HEK293 (cell line): ENCODE measurements around the gene PIEZO1.
A peak's percentile ranks its signal among the peaks of the same experiment; 100 is the strongest.

Experiments used
- CTCF ChIA-PET: fragments of 350-600 bp; formaldehyde crosslinking; extraction: SDS; loops from one replicate; lab custom pipeline; 2021; ENCODE audit warnings: antibody characterized with exemption; lab: Yijun Ruan, JAX
- POLR2A ChIA-PET: fragments of 300-600 bp; formaldehyde crosslinking; extraction: SDS; loops from one replicate; lab custom pipeline; 2020; ENCODE audit warnings: antibody characterized with exemption, inconsistent platforms; lab: Yijun Ruan, JAX
- H3K27ac ChIP-seq: fragments of 200-500 bp; sonication (Bioruptor generic); 2 replicates; pipeline ENCODE4 v1.5.1; 2014; ENCODE audit warnings: low read depth, low read length, control low read depth, inconsistent platforms; ENCODE audit errors: extremely low read depth
- H3K36me3 ChIP-seq, 2 experiments: fragments of 200-500 bp in 1 of 2; sonication (Bioruptor generic) in 1 of 2; 1 replicate in 1 of 2; 2 replicates in 1 of 2; pipeline ENCODE4 v1.5.1; 2014 to 2017; ENCODE audit warnings: inconsistent platforms in 2 of 2, low read length in 2 of 2; ENCODE audit not compliant: control insufficient read depth in 2 of 2, insufficient read depth in 1 of 2
- H3K4me1 ChIP-seq: fragments of 200-500 bp; sonication (Bioruptor generic); 2 replicates; pipeline ENCODE4 v1.5.1; 2014; ENCODE audit warnings: mild to moderate bottlenecking, low read length, inconsistent platforms; ENCODE audit not compliant: control insufficient read depth, insufficient read depth
- H3K4me3 ChIP-seq: 2 replicates; pipeline ENCODE4 v1.5.1; 2011; ENCODE audit warnings: low read depth, mild to moderate bottlenecking, control low read depth, low read length, moderate library complexity
- H3K9me3 ChIP-seq: fragments of 200-500 bp; sonication (Bioruptor generic); 2 replicates; pipeline ENCODE4 v1.5.1; 2014; ENCODE audit warnings: low read depth, low read length, inconsistent platforms; ENCODE audit not compliant: control insufficient read depth, insufficient read depth
- BCL11A ChIP-seq: fragments of 450-650 bp; formaldehyde crosslinking; IDR thresholded peaks from 2 replicates; pipeline ENCODE4 v1.5.1; 2016; ENCODE audit warnings: low read depth, missing biosample characterization, missing genetic modification characterization
- HOXD13 ChIP-seq: sonication (generic); formaldehyde crosslinking; IDR thresholded peaks from 2 replicates; pipeline ENCODE4 v1.8.0; 2022; ENCODE audit warnings: missing genetic modification reagents, borderline replicate concordance
- IKZF3 ChIP-seq: fragments of 450-650 bp; IDR thresholded peaks from 2 replicates; pipeline ENCODE4 v1.5.0; 2018; ENCODE audit warnings: missing biosample characterization, mild to moderate bottlenecking, missing genetic modification characterization, moderate library complexity
- MZF1 ChIP-seq: fragments of 450-650 bp; formaldehyde crosslinking; IDR thresholded peaks from 2 replicates; pipeline ENCODE4 v1.5.1; 2017; ENCODE audit warnings: missing biosample characterization, missing genetic modification characterization, borderline replicate concordance
- OVOL3 ChIP-seq: fragments of 450-650 bp; formaldehyde crosslinking; IDR thresholded peaks from 2 replicates; pipeline ENCODE4 v1.5.1; 2016; ENCODE audit warnings: missing biosample characterization, missing genetic modification characterization
- SETDB1 ChIP-seq: IDR thresholded peaks from one replicate; pipeline ENCODE4 v1.6.1; 2017; ENCODE audit warnings: mild to moderate bottlenecking, low read length, moderate library complexity, mixed read lengths; ENCODE audit not compliant: insufficient read length
- ZFP37 ChIP-seq: fragments of 450-650 bp; formaldehyde crosslinking; IDR thresholded peaks from 2 replicates; pipeline ENCODE4 v1.5.1; 2016; ENCODE audit warnings: missing biosample characterization, missing genetic modification characterization
- ZNF121 ChIP-seq: fragments of 450-650 bp; formaldehyde crosslinking; IDR thresholded peaks from 2 replicates; pipeline ENCODE4 v1.5.1; 2016; ENCODE audit warnings: missing biosample characterization, missing genetic modification characterization
- ZNF175 ChIP-seq: fragments of 450-650 bp; formaldehyde crosslinking; IDR thresholded peaks from 2 replicates; pipeline ENCODE4 v1.5.1; 2016; ENCODE audit warnings: missing biosample characterization, missing genetic modification characterization
- ZNF184 ChIP-seq: fragments of 450-650 bp; IDR thresholded peaks from 2 replicates; pipeline ENCODE4 v1.5.1; 2018; ENCODE audit warnings: missing biosample characterization, mild to moderate bottlenecking, missing genetic modification characterization
- ZNF2 ChIP-seq: fragments of 450-650 bp; formaldehyde crosslinking; IDR thresholded peaks from 2 replicates; pipeline ENCODE4 v1.5.1; 2016; ENCODE audit warnings: missing biosample characterization, missing genetic modification characterization
- ZNF214 ChIP-seq: fragments of 450-650 bp; formaldehyde crosslinking; IDR thresholded peaks from 2 replicates; pipeline ENCODE4 v1.5.1; 2017; ENCODE audit warnings: missing biosample characterization, mild to moderate bottlenecking, missing genetic modification characterization, borderline replicate concordance
- ZNF248 ChIP-seq: fragments of 450-650 bp; formaldehyde crosslinking; IDR thresholded peaks from 2 replicates; pipeline ENCODE4 v1.5.1; 2017; ENCODE audit warnings: missing biosample characterization, missing genetic modification characterization
- ZNF341 ChIP-seq: fragments of 450-650 bp; formaldehyde crosslinking; IDR thresholded peaks from 2 replicates; pipeline ENCODE4; 2016; ENCODE audit warnings: low read depth, missing biosample characterization, missing genetic modification characterization
- ZNF37A ChIP-seq: fragments of 450-650 bp; IDR thresholded peaks from 2 replicates; pipeline ENCODE4 v1.5.1; 2018; ENCODE audit warnings: missing biosample characterization, missing genetic modification characterization
- ZNF623 ChIP-seq: fragments of 450-650 bp; formaldehyde crosslinking; IDR thresholded peaks from 2 replicates; pipeline ENCODE4 v1.5.1; 2016; ENCODE audit warnings: missing biosample characterization, missing genetic modification characterization
- ZNF654 ChIP-seq: fragments of 450-650 bp; formaldehyde crosslinking; IDR thresholded peaks from 2 replicates; pipeline ENCODE4 v1.5.1; 2016; ENCODE audit warnings: low read depth, missing biosample characterization, missing genetic modification characterization
- ZNF664 ChIP-seq: fragments of 450-650 bp; formaldehyde crosslinking; IDR thresholded peaks from 2 replicates; pipeline ENCODE4 v1.5.1; 2016; ENCODE audit warnings: missing biosample characterization, missing genetic modification characterization
- ZNF707 ChIP-seq: fragments of 450-650 bp; formaldehyde crosslinking; IDR thresholded peaks from 2 replicates; pipeline ENCODE4 v1.5.1; 2016; ENCODE audit warnings: missing biosample characterization, missing genetic modification characterization
- ZSCAN16 ChIP-seq: fragments of 450-650 bp; formaldehyde crosslinking; IDR thresholded peaks from 2 replicates; pipeline ENCODE4 v1.5.1; 2016; ENCODE audit warnings: missing biosample characterization, missing genetic modification characterization
- ZXDB ChIP-seq: fragments of 450-650 bp; formaldehyde crosslinking; IDR thresholded peaks from 2 replicates; pipeline ENCODE4 v1.5.1; 2016; ENCODE audit warnings: missing biosample characterization, missing genetic modification characterization
- TF ChIP-seq, protein P1 (sequence below): fragments of 450-650 bp; formaldehyde crosslinking; IDR thresholded peaks from 2 replicates; pipeline ENCODE4 v1.5.1; 2016; ENCODE audit warnings: missing biosample characterization, missing genetic modification characterization
- TF ChIP-seq, protein P2 (sequence below): fragments of 450-650 bp; formaldehyde crosslinking; IDR thresholded peaks from 2 replicates; pipeline ENCODE4 v1.5.1; 2016; ENCODE audit warnings: missing biosample characterization, missing genetic modification characterization
- TF ChIP-seq, protein P3 (sequence below): fragments of 450-650 bp; formaldehyde crosslinking; IDR thresholded peaks from 2 replicates; pipeline ENCODE4 v1.5.1; 2016; ENCODE audit warnings: missing biosample characterization, missing genetic modification characterization
- TF ChIP-seq, protein P4 (sequence below): fragments of 450-650 bp; formaldehyde crosslinking; IDR thresholded peaks from 2 replicates; pipeline ENCODE4 v1.5.1; 2016; ENCODE audit warnings: missing biosample characterization, missing genetic modification characterization

PIEZO1 gene

DNA sequence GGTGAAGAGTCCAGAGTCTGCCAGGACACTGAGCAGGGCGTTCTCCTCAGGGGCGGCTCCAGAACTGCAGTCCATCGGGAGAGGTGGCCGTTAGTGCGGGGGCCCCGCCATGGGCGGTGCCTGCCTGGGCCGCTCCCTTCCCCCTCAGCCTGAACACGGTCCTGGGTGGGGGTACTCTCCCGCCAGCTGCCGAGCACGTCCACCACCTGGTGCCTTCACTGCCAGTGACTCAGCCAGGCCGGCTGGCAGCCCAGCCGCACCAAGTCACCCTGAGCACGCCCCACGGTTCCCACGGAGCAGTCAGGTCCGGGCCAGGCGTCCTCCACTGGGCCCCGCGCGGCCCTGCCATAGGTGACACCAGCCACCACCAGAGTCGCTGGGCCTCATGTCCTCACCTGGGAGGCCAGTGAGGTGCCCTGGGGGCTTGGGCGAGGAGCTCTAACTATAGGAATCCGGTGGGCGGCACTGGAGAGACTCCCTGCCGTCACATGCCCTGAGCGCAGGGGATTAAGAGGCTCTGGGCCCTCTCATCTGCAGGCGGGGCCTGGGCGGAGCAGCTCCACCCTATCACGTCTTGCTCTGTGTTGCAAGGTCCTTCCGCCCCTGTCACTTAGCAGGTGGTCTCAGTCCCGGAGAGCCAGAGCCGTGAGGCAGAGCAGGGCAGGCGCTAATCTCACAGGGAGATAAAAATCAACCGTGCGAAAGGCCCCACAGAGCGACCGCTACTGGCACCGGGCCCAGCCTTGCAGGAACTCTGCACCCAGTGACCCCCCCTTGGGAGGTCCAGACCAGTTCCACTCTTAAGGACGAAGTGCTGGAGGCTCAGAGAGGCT is 14.3 kb downstream of the PIEZO1 start (continued):
- no peak for TF ChIP-seq ZNF707 (tag by site-specific recombination)
- no peak for TF ChIP-seq ZNF248 (tag by site-specific recombination)
- TF ChIP-seq, protein P1, sequence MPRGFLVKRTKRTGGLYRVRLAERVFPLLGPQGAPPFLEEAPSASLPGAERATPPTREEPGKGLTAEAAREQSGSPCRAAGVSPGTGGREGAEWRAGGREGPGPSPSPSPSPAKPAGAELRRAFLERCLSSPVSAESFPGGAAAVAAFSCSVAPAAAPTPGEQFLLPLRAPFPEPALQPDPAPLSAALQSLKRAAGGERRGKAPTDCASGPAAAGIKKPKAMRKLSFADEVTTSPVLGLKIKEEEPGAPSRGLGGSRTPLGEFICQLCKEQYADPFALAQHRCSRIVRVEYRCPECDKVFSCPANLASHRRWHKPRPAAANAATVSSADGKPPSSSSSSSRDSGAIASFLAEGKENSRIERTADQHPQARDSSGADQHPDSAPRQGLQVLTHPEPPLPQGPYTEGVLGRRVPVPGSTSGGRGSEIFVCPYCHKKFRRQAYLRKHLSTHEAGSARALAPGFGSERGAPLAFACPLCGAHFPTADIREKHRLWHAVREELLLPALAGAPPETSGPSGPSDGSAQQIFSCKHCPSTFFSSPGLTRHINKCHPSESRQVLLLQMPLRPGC, result peak; percentile 71; the same call in 1 of the 2 replicates
- no peak for TF ChIP-seq OVOL3 (tag by site-specific recombination)
- no peak for TF ChIP-seq HOXD13 (CRISPR knock-in tag)
- no peak for TF ChIP-seq ZNF214 (tag by site-specific recombination)
- peak; percentile 64 for TF ChIP-seq IKZF3
- no peak for TF ChIP-seq ZSCAN16 (tag by site-specific recombination)
- no peak for TF ChIP-seq ZNF623
- TF ChIP-seq, protein P2, sequence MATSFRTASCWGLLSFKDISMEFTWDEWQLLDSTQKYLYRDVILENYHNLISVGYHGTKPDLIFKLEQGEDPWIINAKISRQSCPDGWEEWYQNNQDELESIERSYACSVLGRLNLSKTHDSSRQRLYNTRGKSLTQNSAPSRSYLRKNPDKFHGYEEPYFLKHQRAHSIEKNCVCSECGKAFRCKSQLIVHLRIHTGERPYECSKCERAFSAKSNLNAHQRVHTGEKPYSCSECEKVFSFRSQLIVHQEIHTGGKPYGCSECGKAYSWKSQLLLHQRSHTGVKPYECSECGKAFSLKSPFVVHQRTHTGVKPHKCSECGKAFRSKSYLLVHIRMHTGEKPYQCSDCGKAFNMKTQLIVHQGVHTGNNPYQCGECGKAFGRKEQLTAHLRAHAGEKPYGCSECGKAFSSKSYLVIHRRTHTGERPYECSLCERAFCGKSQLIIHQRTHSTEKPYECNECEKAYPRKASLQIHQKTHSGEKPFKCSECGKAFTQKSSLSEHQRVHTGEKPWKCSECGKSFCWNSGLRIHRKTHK, result no peak
- no peak for TF ChIP-seq ZNF121 (tag by site-specific recombination)
- TF ChIP-seq, protein P3, sequence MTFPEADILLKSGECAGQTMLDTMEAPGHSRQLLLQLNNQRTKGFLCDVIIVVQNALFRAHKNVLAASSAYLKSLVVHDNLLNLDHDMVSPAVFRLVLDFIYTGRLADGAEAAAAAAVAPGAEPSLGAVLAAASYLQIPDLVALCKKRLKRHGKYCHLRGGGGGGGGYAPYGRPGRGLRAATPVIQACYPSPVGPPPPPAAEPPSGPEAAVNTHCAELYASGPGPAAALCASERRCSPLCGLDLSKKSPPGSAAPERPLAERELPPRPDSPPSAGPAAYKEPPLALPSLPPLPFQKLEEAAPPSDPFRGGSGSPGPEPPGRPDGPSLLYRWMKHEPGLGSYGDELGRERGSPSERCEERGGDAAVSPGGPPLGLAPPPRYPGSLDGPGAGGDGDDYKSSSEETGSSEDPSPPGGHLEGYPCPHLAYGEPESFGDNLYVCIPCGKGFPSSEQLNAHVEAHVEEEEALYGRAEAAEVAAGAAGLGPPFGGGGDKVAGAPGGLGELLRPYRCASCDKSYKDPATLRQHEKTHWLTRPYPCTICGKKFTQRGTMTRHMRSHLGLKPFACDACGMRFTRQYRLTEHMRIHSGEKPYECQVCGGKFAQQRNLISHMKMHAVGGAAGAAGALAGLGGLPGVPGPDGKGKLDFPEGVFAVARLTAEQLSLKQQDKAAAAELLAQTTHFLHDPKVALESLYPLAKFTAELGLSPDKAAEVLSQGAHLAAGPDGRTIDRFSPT (tag by site-specific recombination), result no peak; the same call in 1 of the 2 replicates
- TF ChIP-seq ZNF37A (tag by site-specific recombination), result no peak
- TF ChIP-seq MZF1 (tag by site-specific recombination), result no peak
- TF ChIP-seq ZNF664, result no peak

DNA sequence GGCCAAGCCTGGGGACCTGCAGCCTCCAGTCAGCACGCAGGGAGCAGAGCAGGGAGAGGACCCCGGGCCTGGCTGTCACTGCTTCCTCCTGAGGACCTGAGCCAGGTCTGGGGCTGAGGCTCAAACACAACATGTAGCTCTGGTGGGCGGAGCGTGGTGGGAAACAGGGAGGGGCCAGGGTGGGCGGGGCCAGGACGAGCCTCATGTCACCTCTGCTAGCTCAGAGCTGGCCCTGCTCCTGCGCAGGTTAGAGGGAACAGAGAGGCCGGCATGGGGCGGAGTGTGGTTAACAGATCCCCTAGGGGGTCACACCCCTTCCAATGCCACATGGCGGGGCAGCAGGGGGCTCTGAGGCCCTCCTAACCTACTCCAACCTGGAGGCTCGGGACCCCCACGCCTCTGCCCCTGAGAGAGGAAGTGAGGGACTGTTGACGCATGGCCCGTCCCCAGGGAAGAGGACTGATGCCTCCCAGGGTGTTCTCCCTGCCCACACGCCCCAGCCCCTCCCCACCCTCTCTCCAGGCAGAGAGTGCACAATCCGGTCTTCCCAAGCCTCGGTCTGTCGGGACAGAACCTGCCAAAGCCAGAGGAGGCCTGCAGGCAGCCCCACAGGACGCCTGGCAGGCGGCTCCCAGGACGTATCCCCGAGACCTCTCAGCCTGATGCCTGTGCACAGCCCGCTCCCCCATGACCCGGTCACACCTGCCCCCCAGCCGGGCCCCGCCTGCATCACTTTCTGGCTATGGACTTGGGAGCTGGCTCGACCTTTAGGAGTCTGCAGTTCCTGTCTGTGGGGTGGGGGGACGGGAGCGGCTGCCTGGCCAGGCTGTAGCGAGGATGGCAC is 15.2 kb downstream of the PIEZO1 start:
- Histone ChIP-seq H3K36me3 (no peaks in the 10 kb centered on the region), H3K9me3 (no peaks in the 10 kb centered on the region), H3K27ac (peak overlapping the region; percentile 80), H3K4me1 (peaks cover 36% of the 10 kb centered on the region), H3K4me3 (no peak overlapping the region; the same call in 1 of the 2 replicates)
- POLR2A ChIA-PET, result interaction anchor here (0.7 to 6.8 kb wide), 11 partner anchors 11 to 42 kb away, joined by 3 to 97 read pairs (median 5); partner anchors contain the start of genes APRT, CDT1 and PIEZO1
- CTCF ChIA-PET, result interaction anchor here (1.4 to 9.2 kb wide), 3 partner anchors 27 to 33 kb away, joined by 5 to 58 read pairs (median 6); no protein-coding TSS in a partner anchor
- TF ChIP-seq ZNF341 (tag by site-specific recombination) (no peak), ZNF248 (tag by site-specific recombination) (no peak), ZNF175 (tag by site-specific recombination) (no peak), ZXDB (tag by site-specific recombination) (peak; percentile 21; the same call in 1 of the 2 replicates), ZNF707 (tag by site-specific recombination) (no peak), ZNF214 (tag by site-specific recombination) (no peak), ZNF184 (tag by site-specific recombination) (no peak), BCL11A (no peak), ZFP37 (no peak), ZNF2 (tag by site-specific recombination) (no peak), ZNF654 (no peak), SETDB1 (no peak)
- TF ChIP-seq, protein P4, sequence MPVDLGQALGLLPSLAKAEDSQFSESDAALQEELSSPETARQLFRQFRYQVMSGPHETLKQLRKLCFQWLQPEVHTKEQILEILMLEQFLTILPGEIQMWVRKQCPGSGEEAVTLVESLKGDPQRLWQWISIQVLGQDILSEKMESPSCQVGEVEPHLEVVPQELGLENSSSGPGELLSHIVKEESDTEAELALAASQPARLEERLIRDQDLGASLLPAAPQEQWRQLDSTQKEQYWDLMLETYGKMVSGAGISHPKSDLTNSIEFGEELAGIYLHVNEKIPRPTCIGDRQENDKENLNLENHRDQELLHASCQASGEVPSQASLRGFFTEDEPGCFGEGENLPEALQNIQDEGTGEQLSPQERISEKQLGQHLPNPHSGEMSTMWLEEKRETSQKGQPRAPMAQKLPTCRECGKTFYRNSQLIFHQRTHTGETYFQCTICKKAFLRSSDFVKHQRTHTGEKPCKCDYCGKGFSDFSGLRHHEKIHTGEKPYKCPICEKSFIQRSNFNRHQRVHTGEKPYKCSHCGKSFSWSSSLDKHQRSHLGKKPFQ, result no peak
